Activated T-helper 17 cell treated with anti-CD3 and anti-CD28 coated beads, Interleukin-2, amount 50 U/mL, for 72 hours (primary cell): ENCODE results near the gene PSMD8. TPM values are rescaled to one million over a fixed set of nuclear protein-coding genes. Genes with fewer than 3 reads are reported as not detected.
"Not testable (repeated sequence)": the region's sequence is repeated elsewhere in the genome, so short reads cannot be mapped to it uniquely, and the experiment has no call there.

ENCODE experiments used
- ATAC-seq: fragments of 150-1000 bp; cut with Tn5 transposase; replicated peaks from 2 replicates; pipeline ENCODE4 v1.10.0; 2021; ENCODE audit warnings: mild to moderate bottlenecking, moderate library complexity
- H3K27ac Mint-ChIP-seq: one replicate; pipeline ENCODE4 v1.8.0; 2022; ENCODE audit warnings: mixed read lengths
- H3K27me3 Mint-ChIP-seq: one replicate; pipeline ENCODE4 v1.8.0; 2022; ENCODE audit warnings: mixed read lengths
- H3K36me3 Mint-ChIP-seq: one replicate; pipeline ENCODE4 v1.8.0; 2022; ENCODE audit warnings: low read depth, mild to moderate bottlenecking, mixed read lengths
- H3K4me1 Mint-ChIP-seq: one replicate; pipeline ENCODE4 v1.8.0; 2022; ENCODE audit warnings: mixed read lengths
- H3K4me3 Mint-ChIP-seq: one replicate; pipeline ENCODE4 v1.8.0; 2022; ENCODE audit warnings: mild to moderate bottlenecking, mixed read lengths
- H3K9me3 Mint-ChIP-seq: one replicate; pipeline ENCODE4 v1.8.0; 2022; ENCODE audit warnings: mixed read lengths
- total RNA-seq, 2 donors: library from RNA; stranded (reverse); gene quantifications; one replicate each; pipeline ENCODE4 v1.2.3, GENCODE V29; 2022

The PSMD8 gene
- total RNA-seq, 2 donors from 2014 or later, result 166 to 242 TPM

- H3K36me3 Mint-ChIP-seq, result peaks cover 23% of the 10 kb centered on the region
- peaks cover 23% of the 10 kb centered on the region for H3K4me1 Mint-ChIP-seq
- no peak overlapping the region for H3K27ac Mint-ChIP-seq
- no peaks in the 10 kb centered on the region for H3K9me3 Mint-ChIP-seq
- no peaks in the 10 kb centered on the region for H3K27me3 Mint-ChIP-seq
- no peak for ATAC-seq
- H3K4me3 Mint-ChIP-seq, result no peak overlapping the region
Observed at GRCh38 chr19:38421856-38422255, 47.5 kb downstream of the PSMD8 start.

GRCh38 chr19:38422438-38422837 is 48.1 kb downstream of the PSMD8 start:
- H3K4me3 Mint-ChIP-seq, result no peak overlapping the region
- H3K27ac Mint-ChIP-seq, result no peak overlapping the region
- no peak for ATAC-seq
- H3K27me3 Mint-ChIP-seq, result no peaks in the 10 kb centered on the region
- peaks cover 19% of the 10 kb centered on the region for H3K36me3 Mint-ChIP-seq
- H3K4me1 Mint-ChIP-seq, result peaks cover 19% of the 10 kb centered on the region
- H3K9me3 Mint-ChIP-seq, result no peaks in the 10 kb centered on the region

- peaks cover 24% of the 10 kb centered on the region for H3K36me3 Mint-ChIP-seq
- no peaks in the 10 kb centered on the region for H3K27me3 Mint-ChIP-seq
- no peak overlapping the region for H3K27ac Mint-ChIP-seq
- H3K9me3 Mint-ChIP-seq, result no peaks in the 10 kb centered on the region
- ATAC-seq, result no peak
- peaks cover 17% of the 10 kb centered on the region for H3K4me1 Mint-ChIP-seq
- H3K4me3 Mint-ChIP-seq, result peak overlapping the region; percentile 82
Observed at GRCh38 chr19:38424272-38424671, 49.9 kb downstream of the PSMD8 start.

- Mint-ChIP-seq H3K27ac (peak overlapping the region; percentile 99), H3K4me3 (peak overlapping the region; percentile 82), H3K27me3 (no peaks in the 10 kb centered on the region), H3K4me1 (peaks cover 18% of the 10 kb centered on the region), H3K9me3 (no peaks in the 10 kb centered on the region), H3K36me3 (peaks cover 24% of the 10 kb centered on the region)
- ATAC-seq, result no peak
Observed at GRCh38 chr19:38425222-38425809, 50.9 kb downstream of the PSMD8 start.

GRCh38 chr19:38425810-38426466 is 51.6 kb downstream of the PSMD8 start, which contains the start of gene RASGRP4:
RASGRP4 (minus strand) TSS chr19:38426219; CDS start chr19:38426091, 128 bp downstream.
- Mint-ChIP-seq H3K4me1 (peaks cover 18% of the 10 kb centered on the region), H3K4me3 (peak within 1 kb of the TSS; percentile 82), H3K36me3 (peaks cover 24% of the 10 kb centered on the region), H3K27me3 (no peaks in the 10 kb centered on the region), H3K9me3 (no peaks in the 10 kb centered on the region), H3K27ac (peak within 1 kb of the TSS; percentile 99)
- ATAC-seq, result peak; percentile 11

- Mint-ChIP-seq H3K4me3 (peak overlapping the region; percentile 82), H3K4me1 (peaks cover 18% of the 10 kb centered on the region), H3K27ac (peak overlapping the region; percentile 99), H3K36me3 (peaks cover 24% of the 10 kb centered on the region)
- H3K9me3 Mint-ChIP-seq, H3K27me3 Mint-ChIP-seq: not testable (repeated sequence)
- ATAC-seq, result peak; percentile 86
Observed at GRCh38 chr19:38427035-38427677, 52.8 kb downstream of the PSMD8 start.

GRCh38 chr19:38429055-38429810 is 54.9 kb downstream of the PSMD8 start:
- ATAC-seq, result peak; percentile 57
- H3K27me3 Mint-ChIP-seq, result peaks cover 5% of the 10 kb centered on the region
- H3K9me3 Mint-ChIP-seq, result no peaks in the 10 kb centered on the region
- H3K36me3 Mint-ChIP-seq, result peaks cover 24% of the 10 kb centered on the region
- H3K27ac Mint-ChIP-seq, result peak overlapping the region; percentile 99
- peak overlapping the region; percentile 82 for H3K4me3 Mint-ChIP-seq
- peaks cover 23% of the 10 kb centered on the region for H3K4me1 Mint-ChIP-seq

- Mint-ChIP-seq H3K27me3 (peaks cover 8% of the 10 kb centered on the region), H3K4me3 (peak overlapping the region; percentile 82), H3K36me3 (peaks cover 24% of the 10 kb centered on the region), H3K27ac (peak overlapping the region; percentile 99), H3K4me1 (peaks cover 26% of the 10 kb centered on the region), H3K9me3 (no peaks in the 10 kb centered on the region)
- ATAC-seq, result no peak
Observed at GRCh38 chr19:38429811-38430156, 55.4 kb downstream of the PSMD8 start.

GRCh38 chr19:38430931-38431330 is 56.6 kb downstream of the PSMD8 start:
- H3K36me3 Mint-ChIP-seq, result peaks cover 18% of the 10 kb centered on the region
- H3K27ac Mint-ChIP-seq, result peak overlapping the region; percentile 50
- no peaks in the 10 kb centered on the region for H3K9me3 Mint-ChIP-seq
- H3K27me3 Mint-ChIP-seq, result peaks cover 8% of the 10 kb centered on the region
- peaks cover 26% of the 10 kb centered on the region for H3K4me1 Mint-ChIP-seq
- ATAC-seq, result no peak
- no peak overlapping the region for H3K4me3 Mint-ChIP-seq

GRCh38 chr19:38433268-38433733 is 58.9 kb downstream of the PSMD8 start, which contains the start of gene RYR1:
RYR1 (plus strand) TSS chr19:38433691; CDS start chr19:38433830, 139 bp downstream.
- H3K36me3 Mint-ChIP-seq, result peaks cover 16% of the 10 kb centered on the region
- peak within 1 kb of the TSS; percentile 75 for H3K4me3 Mint-ChIP-seq
- peaks cover 26% of the 10 kb centered on the region for H3K4me1 Mint-ChIP-seq
- peak; percentile 73 for ATAC-seq
- H3K27ac Mint-ChIP-seq, result peak within 1 kb of the TSS; percentile 76
- peaks cover 13% of the 10 kb centered on the region for H3K27me3 Mint-ChIP-seq
- H3K9me3 Mint-ChIP-seq, result no peaks in the 10 kb centered on the region

Other genes with a start within 250 kb of the PSMD8 start
- 1 to 10 TPM in 1 of 2 donors, not detected in 1; 1.1 TPM for gene DPF1, start 150.3 kb upstream of the PSMD8 start, total RNA-seq
- gene PPP1R14A, start 118.2 kb upstream of the PSMD8 start, total RNA-seq, result not detected
- 10 to 100 TPM; 21.3 to 56.6 TPM for gene SPINT2, start 110.0 kb upstream of the PSMD8 start, total RNA-seq
- gene C19orf33, start 70.3 kb upstream of the PSMD8 start, total RNA-seq, result under 1 TPM in 1 of 2 donors, not detected in 1; 0.87 TPM
- gene YIF1B, start 58.6 kb upstream of the PSMD8 start, total RNA-seq, result 10 to 100 TPM; 77.2 to 84.3 TPM
- gene KCNK6, start 54.7 kb upstream of the PSMD8 start, total RNA-seq, result 10 to 100 TPM; 13.7 to 19.4 TPM
- 10 to 100 TPM in 1 of 2 donors, 1 to 10 TPM in 1; 5.0 to 15.2 TPM for gene CATSPERG, start 38.7 kb upstream of the PSMD8 start, total RNA-seq
- gene GGN, start 13.5 kb downstream of the PSMD8 start, total RNA-seq, result under 1 TPM in 1 of 2 donors, not detected in 1; 0.95 TPM
- 10 to 100 TPM in 1 of 2 donors, 1 to 10 TPM in 1; 1.8 to 14.4 TPM for gene SPRED3, start 14.1 kb downstream of the PSMD8 start, total RNA-seq
- 10 to 100 TPM; 26.1 to 63.0 TPM for gene FAM98C, start 28.5 kb downstream of the PSMD8 start, total RNA-seq
- 10 to 100 TPM; 21.8 to 39.4 TPM for gene RASGRP4, start 51.6 kb downstream of the PSMD8 start, total RNA-seq
- gene RYR1, start 59.1 kb downstream of the PSMD8 start, total RNA-seq, result 10 to 100 TPM; 13.2 to 41.5 TPM
- gene MAP4K1, start 243.4 kb downstream of the PSMD8 start, total RNA-seq, result 100 to 1,000 TPM; 310 to 354 TPM
- gene EIF3K, start 244.6 kb downstream of the PSMD8 start, total RNA-seq, result 100 to 1,000 TPM; 172 to 301 TPM